H1 (cell line): Measurements from ENCODE around the gene TRIM62.

Experiments used
- BCL11A ChIP-seq, 2 experiments: IDR thresholded peaks; one replicate each; pipeline ENCODE4 v1.6.1; 2011; ENCODE audit warnings: low read depth in 2 of 2, low read length in 2 of 2, mild to moderate bottlenecking in 2 of 2
- CBX5 ChIP-seq: fragments of 300-800, 300-1000 bp; sonication (generic); IDR thresholded peaks from 2 replicates; pipeline ENCODE4 v1.7.1; 2016; ENCODE audit warnings: antibody characterized with exemption, low read length, low read depth
- CTCF ChIP-seq, 3 experiments: IDR thresholded peaks; 1 replicate in 2 of 3; 2 replicates in 1 of 3; pipeline versions ENCODE4 v1.5.1 to v1.6.1; 2011; ENCODE audit warnings: low read length in 3 of 3, mild to moderate bottlenecking in 3 of 3, inconsistent platforms in 2 of 3, low read depth in 1 of 3, moderate library complexity in 1 of 3; ENCODE audit not compliant: insufficient read depth in 1 of 3; ENCODE audit errors: control extremely low read depth in 1 of 3
- EZH2 ChIP-seq: fragments of 200-600 bp; sonication (generic); IDR thresholded peaks from 2 replicates; pipeline ENCODE4 v1.7.1; 2012; ENCODE audit warnings: low read depth, mild to moderate bottlenecking, moderate library complexity, low read length, inconsistent platforms; ENCODE audit not compliant: severe bottlenecking
- POLR2A ChIP-seq, 2 experiments: IDR thresholded peaks; 1 replicate in 1 of 2; 2 replicates in 1 of 2; pipeline ENCODE4 v1.6.1; 2011; ENCODE audit warnings: low read depth in 2 of 2, low read length in 2 of 2, mild to moderate bottlenecking in 2 of 2; ENCODE audit errors: control extremely low read depth in 1 of 2
- POLR2AphosphoS5 ChIP-seq: IDR thresholded peaks from 2 replicates; pipeline ENCODE4 v1.6.1; 2011; ENCODE audit warnings: low read depth, low read length
- RFX5 ChIP-seq: IDR thresholded peaks from 2 replicates; pipeline ENCODE4 v1.6.1; 2011; ENCODE audit warnings: low read depth, low read length, improper control_type of control experiment, borderline replicate concordance
- RXRA ChIP-seq: IDR thresholded peaks from 2 replicates; pipeline ENCODE4 v1.6.1; 2011; ENCODE audit warnings: low read depth, mild to moderate bottlenecking, low read length, moderate library complexity; ENCODE audit not compliant: insufficient read depth
- SP1 ChIP-seq: IDR thresholded peaks from 2 replicates; pipeline ENCODE4 v1.6.1; 2011; ENCODE audit warnings: low read depth, low read length
- TAF1 ChIP-seq: IDR thresholded peaks from 2 replicates; pipeline ENCODE4 v1.6.1; 2011; ENCODE audit warnings: mild to moderate bottlenecking, low read depth, low read length

- TF ChIP-seq RXRA (no peak), CTCF (IDR thresholded peaks at IDR 0.05; ENCODE audit: control extremely low read depth in 1 of 3, insufficient read depth in 1 of 3, low read depth in 1 of 3, low read length in 3 of 3) (no peak), POLR2A (IDR thresholded peaks at IDR 0.05; ENCODE audit: control extremely low read depth in 1 of 2, low read depth in 2 of 2, low read length in 2 of 2) (no peak), EZH2 (no peak), RFX5 (no peak), POLR2AphosphoS5 (no peak), TAF1 (no peak), SP1 (no peak), CBX5 (no peak), BCL11A (IDR thresholded peaks at IDR 0.05; ENCODE audit: low read depth in 2 of 2, low read length in 2 of 2) (no peak)
Observed at GRCh38 chr1:33133478-33134105, 48.3 kb downstream of the TRIM62 start.
